Nephron (organoid): ENCODE results near the gene TMEM147.

ENCODE experiments used
- H3K27ac Mint-ChIP-seq, 3 experiments: 2 replicates each; pipeline ENCODE4 v1.8.0; 2020; ENCODE audit warnings: mixed read lengths in 3 of 3, mild to moderate bottlenecking in 2 of 3, moderate library complexity in 1 of 3
- H3K27me3 Mint-ChIP-seq: 2 replicates; pipeline ENCODE4 v1.8.0; 2021; ENCODE audit warnings: low read depth, mild to moderate bottlenecking, moderate library complexity, mixed read lengths
- H3K36me3 Mint-ChIP-seq: 2 replicates; pipeline ENCODE4 v1.8.0; 2020; ENCODE audit warnings: low read depth, mixed read lengths
- H3K4me1 Mint-ChIP-seq: 2 replicates; pipeline ENCODE4 v1.8.0; 2020; ENCODE audit warnings: mixed read lengths
- H3K4me3 Mint-ChIP-seq, 3 experiments: 2 replicates each; pipeline ENCODE4 v1.8.0; 2020; ENCODE audit warnings: mild to moderate bottlenecking in 3 of 3, mixed read lengths in 3 of 3, moderate library complexity in 2 of 3
- H3K9me3 Mint-ChIP-seq: 2 replicates; pipeline ENCODE4 v1.8.0; 2020; ENCODE audit warnings: mixed read lengths
- CTCF ChIP-seq, 3 experiments: fragments of 200-600 bp; sonication (generic); IDR thresholded peaks; one replicate each; pipeline ENCODE4 v1.5.0; 2021; ENCODE audit warnings: antibody characterized with exemption in 3 of 3; ENCODE audit not compliant: unreplicated experiment in 3 of 3

Gene TMEM147

GRCh38 chr19:35545855-35546381 is 492 bp downstream of the TMEM147 start:
- Mint-ChIP-seq H3K27me3 (peaks cover 4% of the 10 kb centered on the region), H3K4me3 (peak overlapping the region; percentile 92 to 97 (median 96)), H3K27ac (peak overlapping the region in 2 of 3 experiments; percentile 56 to 74), H3K36me3 (peaks cover 4% of the 10 kb centered on the region), H3K4me1 (peaks cover 19% of the 10 kb centered on the region), H3K9me3 (no peaks in the 10 kb centered on the region)
- no peak for TF ChIP-seq CTCF (IDR thresholded peaks at IDR 0.05; ENCODE audit: unreplicated experiment in 3 of 3)

GRCh38 chr19:35546532-35546931 is 1.1 kb downstream of the TMEM147 start:
- H3K36me3 Mint-ChIP-seq = peaks cover 4% of the 10 kb centered on the region
- H3K27me3 Mint-ChIP-seq = peaks cover 4% of the 10 kb centered on the region
- peaks cover 19% of the 10 kb centered on the region for H3K4me1 Mint-ChIP-seq
- no peak for TF ChIP-seq CTCF (IDR thresholded peaks at IDR 0.05; ENCODE audit: unreplicated experiment in 3 of 3)
- peak overlapping the region; percentile 92 to 97 (median 96) for H3K4me3 Mint-ChIP-seq
- no peaks in the 10 kb centered on the region for H3K9me3 Mint-ChIP-seq
- H3K27ac Mint-ChIP-seq = peak overlapping the region in 2 of 3 experiments; percentile 55 to 56

GRCh38 chr19:35549174-35549788 is 3.9 kb downstream of the TMEM147 start:
- H3K9me3 Mint-ChIP-seq = no peaks in the 10 kb centered on the region
- no peak overlapping the region for H3K27ac Mint-ChIP-seq
- peak overlapping the region; percentile 26 to 62 (median 53) for H3K4me3 Mint-ChIP-seq
- peaks cover 11% of the 10 kb centered on the region for H3K27me3 Mint-ChIP-seq
- H3K36me3 Mint-ChIP-seq = no peaks in the 10 kb centered on the region
- TF ChIP-seq CTCF (IDR thresholded peaks at IDR 0.05; ENCODE audit: unreplicated experiment in 3 of 3) = peak; percentile 62 to 65 (median 65)
- peaks cover 19% of the 10 kb centered on the region for H3K4me1 Mint-ChIP-seq

GRCh38 chr19:35549879-35550523 is 4.6 kb downstream of the TMEM147 start:
- Mint-ChIP-seq H3K36me3 (no peaks in the 10 kb centered on the region), H3K27ac (no peak overlapping the region), H3K9me3 (no peaks in the 10 kb centered on the region), H3K4me1 (peaks cover 12% of the 10 kb centered on the region), H3K27me3 (peaks cover 11% of the 10 kb centered on the region), H3K4me3 (no peak overlapping the region)
- no peak for TF ChIP-seq CTCF (IDR thresholded peaks at IDR 0.05; ENCODE audit: unreplicated experiment in 3 of 3)

GRCh38 chr19:35551091-35551810 is 5.8 kb downstream of the TMEM147 start:
- peaks cover 21% of the 10 kb centered on the region for H3K27me3 Mint-ChIP-seq
- H3K27ac Mint-ChIP-seq = no peak overlapping the region
- peaks cover 9% of the 10 kb centered on the region for H3K4me1 Mint-ChIP-seq
- H3K36me3 Mint-ChIP-seq = no peaks in the 10 kb centered on the region
- H3K4me3 Mint-ChIP-seq = no peak overlapping the region
- no peaks in the 10 kb centered on the region for H3K9me3 Mint-ChIP-seq
- TF ChIP-seq CTCF (IDR thresholded peaks at IDR 0.05; ENCODE audit: unreplicated experiment in 3 of 3) = no peak
